GM23338 (cell line): ENCODE results near the gene FRMD3. TPM values are rescaled to one million over a fixed set of nuclear protein-coding genes. Genes with fewer than 3 reads are reported as not detected.

Experiments used
- ATAC-seq: fragments of 200-7000 bp; cut with Tn5 transposase; 3 replicates; pipeline ENCODE4 v1.9.1; 2020
- DNase-seq: peaks from one replicate; pipeline ENCODE4 v3.0.0-alpha.2; 2015; ENCODE audit warnings: low spot score
- H2AFZ ChIP-seq: fragments of 200-600 bp; sonication (generic); 2 replicates; pipeline ENCODE4 v1.8.0; 2016; ENCODE audit warnings: antibody characterized with exemption, mild to moderate bottlenecking, moderate library complexity
- H3F3A ChIP-seq: fragments of 200-600 bp; sonication (generic); replicated peaks from 2 replicates; pipeline ENCODE4 v1.8.0; 2017; ENCODE audit warnings: antibody characterized with exemption, mixed run types, low read depth
- H3K27ac ChIP-seq: fragments of 200-600 bp; sonication (generic); 2 replicates; pipeline ENCODE4 v1.6.1; 2016; ENCODE audit warnings: low read depth
- H3K27me3 ChIP-seq: fragments of 200-600 bp; sonication (generic); 2 replicates; pipeline ENCODE4 v1.8.0; 2016; ENCODE audit warnings: mild to moderate bottlenecking, mixed run types, moderate library complexity; ENCODE audit not compliant: insufficient read depth
- H3K36me3 ChIP-seq: fragments of 200-600 bp; sonication (generic); 2 replicates; pipeline ENCODE4 v1.8.0; 2016; ENCODE audit warnings: mild to moderate bottlenecking; ENCODE audit not compliant: insufficient read depth
- H3K4me1 ChIP-seq: fragments of 200-600 bp; sonication (generic); 2 replicates; pipeline ENCODE4 v1.8.0; 2016; ENCODE audit warnings: mild to moderate bottlenecking, moderate library complexity; ENCODE audit not compliant: insufficient read depth
- H3K4me2 ChIP-seq: fragments of 200-600 bp; sonication (generic); 2 replicates; pipeline ENCODE4 v1.7.1; 2017; ENCODE audit warnings: mixed run types
- H3K4me3 ChIP-seq: fragments of 200-600 bp; sonication (generic); 2 replicates; pipeline ENCODE4 v1.6.1; 2016; ENCODE audit warnings: mixed run types
- H3K79me2 ChIP-seq: fragments of 200-600 bp; sonication (generic); replicated peaks from 2 replicates; pipeline ENCODE4 v1.8.0; 2017; ENCODE audit warnings: mild to moderate bottlenecking; ENCODE audit not compliant: insufficient read depth
- H3K9me2 ChIP-seq: fragments of 200-600 bp; sonication (generic); 2 replicates; pipeline ENCODE4 v1.8.0; 2017; ENCODE audit not compliant: insufficient read depth
- H4K20me1 ChIP-seq: fragments of 200-600 bp; sonication (generic); replicated peaks from 2 replicates; pipeline ENCODE4 v1.8.0; 2017; ENCODE audit warnings: mild to moderate bottlenecking; ENCODE audit not compliant: insufficient read depth
- H3K27ac Mint-ChIP-seq: 2 replicates; pipeline ENCODE4 v1.8.0; 2020; ENCODE audit warnings: inconsistent platforms, mild to moderate bottlenecking, moderate library complexity, mixed read lengths
- H3K27me3 Mint-ChIP-seq: 3 replicates; pipeline ENCODE4 v1.8.0; 2022; ENCODE audit warnings: low read depth, mild to moderate bottlenecking, moderate library complexity, mixed read lengths, inconsistent platforms; ENCODE audit not compliant: insufficient read depth, poor library complexity
- H3K36me3 Mint-ChIP-seq: 3 replicates; pipeline ENCODE4 v1.8.0; 2021; ENCODE audit warnings: low read depth, mild to moderate bottlenecking, inconsistent platforms, moderate library complexity, mixed read lengths
- H3K4me1 Mint-ChIP-seq: 3 replicates; pipeline ENCODE4 v1.8.0; 2020; ENCODE audit warnings: mild to moderate bottlenecking, inconsistent platforms, mixed read lengths
- H3K4me3 Mint-ChIP-seq: 3 replicates; pipeline ENCODE4 v1.8.0; 2021; ENCODE audit warnings: moderate library complexity, mild to moderate bottlenecking, inconsistent platforms, mixed read lengths
- H3K9me3 Mint-ChIP-seq: 3 replicates; pipeline ENCODE4 v1.8.0; 2020; ENCODE audit warnings: moderate library complexity, mild to moderate bottlenecking, inconsistent platforms, mixed read lengths
- JUNB ChIP-seq: IDR thresholded peaks from one replicate; pipeline ENCODE4 v1.6.1; 2016; ENCODE audit warnings: antibody characterized with exemption; ENCODE audit not compliant: unreplicated experiment
- STAT1 ChIP-seq: IDR thresholded peaks from one replicate; pipeline ENCODE4 v1.6.1; 2016; ENCODE audit warnings: antibody characterized with exemption; ENCODE audit not compliant: unreplicated experiment
- polyA plus RNA-seq: library from polyadenylated mRNA; unstranded; fragments of >200 nt; fragmentation: Nextera tagmentation; extraction: Ambion mirVana; gene quantifications from 2 replicates; pipeline ENCODE4 v1.2.1, GENCODE V29; 2016
- total RNA-seq: library from RNA; depleted of rRNA; stranded (reverse); fragments of >200 nt; shearing (Covaris generic); gene quantifications from 2 replicates; pipeline ENCODE4 v1.2.3, GENCODE V29; 2014
- TF ChIP-seq, protein P1 (sequence below), 2 experiments: fragments of 200-600 bp in 1 of 2; sonication (generic) in 1 of 2; conservative IDR thresholded peaks; 2 replicates each; pipeline versions ENCODE4 v1.5.1 to v1.6.1; 2016 to 2017; ENCODE audit warnings: antibody characterized with exemption in 2 of 2, low read depth in 2 of 2, mild to moderate bottlenecking in 2 of 2, moderate library complexity in 1 of 2
- TF ChIP-seq, protein P2 (sequence below): IDR thresholded peaks from one replicate; pipeline ENCODE4 v1.6.1; 2018; ENCODE audit warnings: antibody characterized with exemption; ENCODE audit not compliant: unreplicated experiment

The FRMD3 gene
- total and polyA plus RNA-seq, 2 experiments from 2014 or later = 0.47 to 1.2 TPM

DNA sequence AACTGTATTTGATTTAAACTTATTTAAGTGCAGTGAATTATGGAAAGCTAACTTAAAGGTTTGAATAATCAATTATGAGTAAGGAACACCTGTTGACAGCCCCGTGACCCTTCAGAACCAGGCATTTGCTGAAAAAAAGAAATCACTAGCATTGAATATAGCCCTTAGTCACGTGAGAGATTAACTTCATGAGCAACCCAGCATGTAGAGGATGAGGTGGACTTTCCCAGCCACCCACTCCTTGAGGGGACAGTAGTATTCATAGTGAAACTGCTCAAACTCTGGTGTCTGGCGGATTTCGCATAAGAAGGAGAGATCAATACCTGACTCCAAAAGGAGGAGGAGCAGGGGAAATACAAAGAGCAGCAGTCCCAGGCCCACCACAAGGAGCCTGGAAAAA is 290.5 kb downstream of the FRMD3 start:
- H3K36me3 Mint-ChIP-seq = peaks cover 5% of the 10 kb centered on the region
- H3K36me3 ChIP-seq = no peaks in the 10 kb centered on the region
- no peak for TF ChIP-seq JUNB
- no peak for TF ChIP-seq STAT1
- H3K27ac Mint-ChIP-seq = no peak overlapping the region; the same call in 1 of the 2 replicates
- no peaks in the 10 kb centered on the region; the same call in 1 of the 2 replicates for H3K4me1 ChIP-seq
- H3K4me3 ChIP-seq = no peak overlapping the region
- no peaks in the 10 kb centered on the region for H4K20me1 ChIP-seq
- ATAC-seq (no peak), DNase-seq (no peak)
- no peaks in the 10 kb centered on the region for H3K79me2 ChIP-seq
- H3K9me3 Mint-ChIP-seq = peaks cover 16% of the 10 kb centered on the region
- H3K27ac ChIP-seq = no peak overlapping the region
- H3K4me3 Mint-ChIP-seq = no peak overlapping the region
- no peak overlapping the region for H2AFZ ChIP-seq
- H3K4me1 Mint-ChIP-seq = peaks cover 6% of the 10 kb centered on the region; the same call in 2 of the 3 replicates
- H3K4me2 ChIP-seq = no peak overlapping the region
- no peaks in the 10 kb centered on the region for H3K27me3 ChIP-seq
- H3K9me2 ChIP-seq = peaks cover 13% of the 10 kb centered on the region; the same call in 1 of the 2 replicates
- H3K27me3 Mint-ChIP-seq = no peaks in the 10 kb centered on the region
- H3F3A ChIP-seq = no peaks in the 10 kb centered on the region

- no peaks in the 10 kb centered on the region for H3K27me3 ChIP-seq
- H3K9me2 ChIP-seq = peaks cover 7% of the 10 kb centered on the region; the same call in 1 of the 2 replicates
- H3K79me2 ChIP-seq = no peaks in the 10 kb centered on the region
- H3K27me3 Mint-ChIP-seq = peaks cover 2% of the 10 kb centered on the region
- DNase-seq (no peak), ATAC-seq (no peak)
- H3K9me3 Mint-ChIP-seq = peaks cover under 1% of the 10 kb centered on the region; the same call in 2 of the 3 replicates
- TF ChIP-seq, protein P1, sequence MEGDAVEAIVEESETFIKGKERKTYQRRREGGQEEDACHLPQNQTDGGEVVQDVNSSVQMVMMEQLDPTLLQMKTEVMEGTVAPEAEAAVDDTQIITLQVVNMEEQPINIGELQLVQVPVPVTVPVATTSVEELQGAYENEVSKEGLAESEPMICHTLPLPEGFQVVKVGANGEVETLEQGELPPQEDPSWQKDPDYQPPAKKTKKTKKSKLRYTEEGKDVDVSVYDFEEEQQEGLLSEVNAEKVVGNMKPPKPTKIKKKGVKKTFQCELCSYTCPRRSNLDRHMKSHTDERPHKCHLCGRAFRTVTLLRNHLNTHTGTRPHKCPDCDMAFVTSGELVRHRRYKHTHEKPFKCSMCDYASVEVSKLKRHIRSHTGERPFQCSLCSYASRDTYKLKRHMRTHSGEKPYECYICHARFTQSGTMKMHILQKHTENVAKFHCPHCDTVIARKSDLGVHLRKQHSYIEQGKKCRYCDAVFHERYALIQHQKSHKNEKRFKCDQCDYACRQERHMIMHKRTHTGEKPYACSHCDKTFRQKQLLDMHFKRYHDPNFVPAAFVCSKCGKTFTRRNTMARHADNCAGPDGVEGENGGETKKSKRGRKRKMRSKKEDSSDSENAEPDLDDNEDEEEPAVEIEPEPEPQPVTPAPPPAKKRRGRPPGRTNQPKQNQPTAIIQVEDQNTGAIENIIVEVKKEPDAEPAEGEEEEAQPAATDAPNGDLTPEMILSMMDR (conservative IDR thresholded peaks at IDR 0.05; ENCODE audit: low read depth in 2 of 2) = 0 out of 4 replicates have a peak, but pooled peaks of 1 of the 2 experiments have one; percentile 11
- TF ChIP-seq, protein P2, sequence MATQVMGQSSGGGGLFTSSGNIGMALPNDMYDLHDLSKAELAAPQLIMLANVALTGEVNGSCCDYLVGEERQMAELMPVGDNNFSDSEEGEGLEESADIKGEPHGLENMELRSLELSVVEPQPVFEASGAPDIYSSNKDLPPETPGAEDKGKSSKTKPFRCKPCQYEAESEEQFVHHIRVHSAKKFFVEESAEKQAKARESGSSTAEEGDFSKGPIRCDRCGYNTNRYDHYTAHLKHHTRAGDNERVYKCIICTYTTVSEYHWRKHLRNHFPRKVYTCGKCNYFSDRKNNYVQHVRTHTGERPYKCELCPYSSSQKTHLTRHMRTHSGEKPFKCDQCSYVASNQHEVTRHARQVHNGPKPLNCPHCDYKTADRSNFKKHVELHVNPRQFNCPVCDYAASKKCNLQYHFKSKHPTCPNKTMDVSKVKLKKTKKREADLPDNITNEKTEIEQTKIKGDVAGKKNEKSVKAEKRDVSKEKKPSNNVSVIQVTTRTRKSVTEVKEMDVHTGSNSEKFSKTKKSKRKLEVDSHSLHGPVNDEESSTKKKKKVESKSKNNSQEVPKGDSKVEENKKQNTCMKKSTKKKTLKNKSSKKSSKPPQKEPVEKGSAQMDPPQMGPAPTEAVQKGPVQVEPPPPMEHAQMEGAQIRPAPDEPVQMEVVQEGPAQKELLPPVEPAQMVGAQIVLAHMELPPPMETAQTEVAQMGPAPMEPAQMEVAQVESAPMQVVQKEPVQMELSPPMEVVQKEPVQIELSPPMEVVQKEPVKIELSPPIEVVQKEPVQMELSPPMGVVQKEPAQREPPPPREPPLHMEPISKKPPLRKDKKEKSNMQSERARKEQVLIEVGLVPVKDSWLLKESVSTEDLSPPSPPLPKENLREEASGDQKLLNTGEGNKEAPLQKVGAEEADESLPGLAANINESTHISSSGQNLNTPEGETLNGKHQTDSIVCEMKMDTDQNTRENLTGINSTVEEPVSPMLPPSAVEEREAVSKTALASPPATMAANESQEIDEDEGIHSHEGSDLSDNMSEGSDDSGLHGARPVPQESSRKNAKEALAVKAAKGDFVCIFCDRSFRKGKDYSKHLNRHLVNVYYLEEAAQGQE = no peak
- H3F3A ChIP-seq = no peaks in the 10 kb centered on the region
- H3K4me3 Mint-ChIP-seq = no peak overlapping the region
- H3K4me1 ChIP-seq = peaks cover 4% of the 10 kb centered on the region; the same call in 1 of the 2 replicates
- H3K4me3 ChIP-seq = no peak overlapping the region
- H3K27ac Mint-ChIP-seq = no peak overlapping the region
- H4K20me1 ChIP-seq = no peaks in the 10 kb centered on the region
- H3K27ac ChIP-seq = no peak overlapping the region
- H3K36me3 ChIP-seq = no peaks in the 10 kb centered on the region
- H3K36me3 Mint-ChIP-seq = peaks cover 5% of the 10 kb centered on the region; the same call in 2 of the 3 replicates
- H2AFZ ChIP-seq = no peak overlapping the region
- H3K4me1 Mint-ChIP-seq = peaks cover 11% of the 10 kb centered on the region; the same call in 2 of the 3 replicates
- no peak overlapping the region for H3K4me2 ChIP-seq
Observed at GRCh38 chr9:83245979-83246659, 292.1 kb downstream of the FRMD3 start.
